SH-SY5Y (cell line): ENCODE measurements around the gene OR1L4.

ENCODE experiments used
- GATA2 ChIP-seq: IDR thresholded peaks from 2 replicates; pipeline ENCODE4 v1.6.1; 2011; ENCODE audit warnings: mild to moderate bottlenecking, low read depth, low read length
- GATA3 ChIP-seq: IDR thresholded peaks from 2 replicates; pipeline ENCODE4 v1.6.1; 2011; ENCODE audit warnings: low read depth, mild to moderate bottlenecking, low read length, moderate library complexity

GRCh38 chr9:122684851-122685250, 38.9 kb upstream of the OR1L4 start:
- TF ChIP-seq GATA3 (no peak), GATA2 (no peak)
